CD4-positive, alpha-beta T cell treated with Interleukin-4 for 1 hour (primary cell): Measurements from ENCODE around the gene PCDHB7.
"Not testable (repeated sequence)": the region's sequence is repeated elsewhere in the genome, so short reads cannot be mapped to it uniquely, and the experiment has no call there.

Source experiments
- DNase-seq, 2 donors: peaks; one replicate each; pipeline ENCODE4 v3.0.0-alpha.2; 2020 to 2022

Gene PCDHB7

DNA sequence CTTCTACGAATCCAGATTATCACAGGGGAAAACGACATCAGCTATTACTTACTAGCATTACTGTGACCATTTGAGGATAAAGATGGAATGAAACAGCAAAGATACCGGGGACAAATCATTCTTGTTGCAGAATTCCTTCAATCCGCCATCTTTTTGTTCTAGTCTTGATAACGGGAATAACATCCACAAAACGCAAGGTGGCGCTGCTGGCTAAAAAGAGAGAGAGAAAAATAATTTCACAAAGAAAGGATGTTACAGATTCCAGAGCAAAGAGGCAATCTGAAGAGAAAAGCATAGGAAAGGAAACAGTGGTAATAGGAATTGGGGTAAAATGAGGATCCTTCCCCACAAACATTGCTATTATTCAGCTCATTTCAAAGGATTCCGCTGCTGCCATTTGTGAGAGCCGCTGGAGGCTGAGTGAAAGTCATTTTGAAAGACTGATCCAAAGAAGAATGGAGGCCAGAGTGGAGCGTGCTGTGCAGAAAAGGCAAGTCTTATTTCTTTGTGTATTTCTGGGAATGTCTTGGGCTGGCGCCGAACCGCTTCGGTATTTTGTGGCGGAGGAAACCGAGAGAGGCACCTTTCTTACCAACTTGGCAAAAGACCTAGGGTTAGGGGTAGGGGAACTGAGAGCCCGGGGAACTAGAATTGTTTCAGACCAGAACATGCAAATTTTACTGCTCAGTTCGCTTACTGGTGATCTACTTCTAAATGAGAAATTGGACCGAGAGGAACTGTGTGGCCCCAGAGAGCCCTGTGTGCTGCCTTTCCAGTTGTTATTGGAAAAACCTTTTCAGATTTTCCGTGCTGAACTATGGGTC is at the start of gene PCDHB7:
PCDHB7 (plus strand) TSS at position 264 of the 824 bp plus-strand sequence; CDS start at position 456, 192 bp downstream.
- peak in 1 of 2 donors; percentile 18 for DNase-seq

DNA sequence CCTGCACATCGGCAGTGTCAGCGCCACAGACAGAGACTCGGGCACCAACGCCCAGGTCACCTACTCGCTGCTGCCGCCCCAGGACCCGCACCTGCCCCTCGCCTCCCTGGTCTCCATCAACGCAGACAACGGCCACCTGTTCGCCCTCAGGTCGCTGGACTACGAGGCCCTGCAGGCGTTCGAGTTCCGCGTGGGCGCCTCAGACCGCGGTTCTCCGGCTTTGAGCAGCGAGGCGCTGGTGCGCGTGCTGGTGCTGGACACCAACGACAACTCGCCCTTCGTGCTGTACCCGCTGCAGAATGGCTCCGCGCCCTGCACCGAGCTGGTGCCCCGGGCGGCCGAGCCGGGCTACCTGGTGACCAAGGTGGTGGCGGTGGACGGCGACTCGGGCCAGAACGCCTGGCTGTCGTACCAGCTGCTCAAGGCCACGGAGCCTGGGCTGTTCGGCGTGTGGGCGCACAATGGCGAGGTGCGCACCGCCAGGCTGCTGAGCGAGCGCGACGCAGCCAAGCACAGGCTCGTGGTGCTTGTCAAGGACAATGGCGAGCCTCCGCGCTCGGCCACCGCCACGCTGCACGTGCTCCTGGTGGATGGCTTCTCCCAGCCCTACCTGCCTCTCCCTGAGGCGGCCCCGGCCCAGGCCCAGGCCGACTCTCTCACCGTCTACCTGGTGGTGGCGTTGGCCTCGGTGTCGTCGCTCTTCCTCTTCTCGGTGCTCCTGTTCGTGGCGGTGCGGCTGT is 48.9 kb upstream of the PCDHB7 start:
- DNase-seq, result not testable (repeated sequence)

DNA sequence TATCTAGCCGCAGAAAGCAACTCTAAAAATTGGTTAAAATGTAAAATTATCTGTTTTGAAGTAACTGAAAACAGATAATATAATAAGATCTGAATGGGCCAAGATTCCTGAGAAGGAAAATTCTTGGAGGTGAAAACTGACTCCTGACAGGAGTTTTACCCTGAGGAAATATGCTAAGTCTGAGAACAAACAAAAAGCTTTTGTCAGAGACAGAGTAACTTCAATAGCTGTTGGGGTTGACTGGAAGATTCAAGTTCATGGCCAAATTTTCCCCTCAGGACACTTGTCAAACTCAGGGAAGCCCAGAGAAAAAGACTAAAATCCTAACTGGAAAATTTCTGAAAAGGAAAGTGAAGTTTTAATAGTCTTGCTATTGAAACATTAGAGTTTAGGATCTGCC is 45.1 kb upstream of the PCDHB7 start:
- DNase-seq, result no peak

DNA sequence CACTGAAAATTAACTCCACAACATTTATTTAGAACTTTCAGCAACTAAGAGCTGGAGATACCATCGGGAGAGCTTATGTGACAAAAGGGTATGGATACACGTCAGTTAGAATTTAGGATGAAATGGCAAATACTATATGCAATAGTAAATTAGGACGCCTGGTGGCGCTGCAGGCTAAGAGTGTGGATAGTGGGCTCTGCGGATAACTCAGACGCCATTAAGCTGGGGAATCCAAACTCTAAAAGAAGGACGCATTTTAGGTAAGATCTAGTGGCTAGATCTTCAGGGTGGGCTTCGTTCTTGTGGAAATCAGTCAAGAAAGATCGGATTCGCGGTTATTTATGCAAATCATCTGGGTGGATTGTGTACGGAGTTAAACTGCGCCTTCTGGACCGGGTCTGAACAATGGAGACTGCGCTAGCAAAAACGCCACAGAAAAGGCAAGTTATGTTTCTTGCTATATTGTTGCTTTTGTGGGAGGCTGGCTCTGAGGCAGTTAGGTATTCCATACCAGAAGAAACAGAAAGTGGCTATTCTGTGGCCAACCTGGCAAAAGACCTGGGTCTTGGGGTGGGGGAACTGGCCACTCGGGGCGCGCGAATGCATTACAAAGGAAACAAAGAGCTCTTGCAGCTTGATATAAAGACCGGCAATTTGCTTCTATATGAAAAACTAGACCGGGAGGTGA is 37.3 kb upstream of the PCDHB7 start, which contains the start of gene PCDHB5:
PCDHB5 (plus strand) TSS at position 177 of the 688 bp plus-strand sequence; CDS start at position 406, 229 bp downstream.
- no peak for DNase-seq

DNA sequence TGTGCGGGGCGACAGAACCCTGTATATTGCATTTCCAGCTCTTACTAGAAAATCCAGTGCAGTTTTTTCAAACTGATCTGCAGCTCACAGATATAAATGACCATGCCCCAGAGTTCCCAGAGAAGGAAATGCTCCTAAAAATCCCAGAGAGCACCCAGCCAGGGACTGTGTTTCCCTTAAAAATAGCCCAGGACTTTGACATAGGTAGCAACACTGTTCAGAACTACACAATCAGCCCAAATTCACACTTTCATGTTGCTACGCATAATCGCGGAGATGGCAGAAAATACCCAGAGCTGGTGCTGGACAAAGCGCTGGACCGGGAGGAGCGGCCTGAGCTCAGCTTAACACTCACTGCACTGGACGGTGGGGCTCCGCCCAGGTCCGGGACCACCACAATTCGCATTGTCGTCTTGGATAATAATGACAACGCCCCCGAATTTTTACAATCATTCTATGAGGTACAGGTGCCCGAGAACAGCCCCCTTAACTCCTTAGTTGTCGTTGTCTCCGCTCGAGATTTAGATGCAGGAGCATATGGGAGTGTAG is 36.7 kb upstream of the PCDHB7 start:
- no peak for DNase-seq

DNA sequence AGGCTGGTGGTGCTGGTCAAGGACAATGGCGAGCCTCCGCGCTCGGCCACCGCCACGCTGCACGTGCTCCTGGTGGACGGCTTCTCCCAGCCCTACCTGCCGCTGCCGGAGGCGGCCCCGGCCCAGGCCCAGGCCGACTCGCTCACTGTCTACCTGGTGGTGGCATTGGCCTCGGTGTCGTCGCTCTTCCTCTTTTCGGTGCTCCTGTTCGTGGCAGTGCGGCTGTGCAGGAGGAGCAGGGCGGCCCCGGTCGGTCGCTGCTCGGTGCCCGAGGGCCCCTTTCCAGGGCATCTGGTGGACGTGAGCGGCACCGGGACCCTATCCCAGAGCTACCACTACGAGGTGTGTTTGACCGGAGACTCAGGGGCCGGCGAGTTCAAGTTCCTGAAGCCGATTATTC is 35.1 kb upstream of the PCDHB7 start:
- DNase-seq, result not testable (repeated sequence)

DNA sequence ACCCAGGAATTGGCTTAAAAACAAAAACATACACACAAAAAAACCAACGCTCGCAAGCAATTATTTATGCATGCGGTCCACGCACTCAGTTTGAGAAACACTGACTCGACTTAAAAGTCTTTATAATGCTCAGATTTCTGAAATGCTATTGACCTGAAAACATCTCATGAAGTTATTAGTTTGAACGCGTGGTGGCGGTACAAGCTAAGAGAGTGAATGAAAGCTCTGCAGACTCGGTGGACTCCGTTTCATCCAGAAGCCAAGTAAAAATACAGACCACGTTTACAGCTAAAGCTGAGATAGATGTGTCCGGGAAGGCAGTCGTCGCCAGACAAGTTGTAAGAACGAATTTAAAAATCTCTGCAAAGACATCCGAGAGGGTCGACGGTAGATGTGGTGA is 22.6 kb upstream of the PCDHB7 start, which contains the start of gene PCDHB6:
PCDHB6 (plus strand) TSS at position 246 of the 400 bp plus-strand sequence. CDS start 201 bp downstream, outside the sequence.
- DNase-seq, result no peak

DNA sequence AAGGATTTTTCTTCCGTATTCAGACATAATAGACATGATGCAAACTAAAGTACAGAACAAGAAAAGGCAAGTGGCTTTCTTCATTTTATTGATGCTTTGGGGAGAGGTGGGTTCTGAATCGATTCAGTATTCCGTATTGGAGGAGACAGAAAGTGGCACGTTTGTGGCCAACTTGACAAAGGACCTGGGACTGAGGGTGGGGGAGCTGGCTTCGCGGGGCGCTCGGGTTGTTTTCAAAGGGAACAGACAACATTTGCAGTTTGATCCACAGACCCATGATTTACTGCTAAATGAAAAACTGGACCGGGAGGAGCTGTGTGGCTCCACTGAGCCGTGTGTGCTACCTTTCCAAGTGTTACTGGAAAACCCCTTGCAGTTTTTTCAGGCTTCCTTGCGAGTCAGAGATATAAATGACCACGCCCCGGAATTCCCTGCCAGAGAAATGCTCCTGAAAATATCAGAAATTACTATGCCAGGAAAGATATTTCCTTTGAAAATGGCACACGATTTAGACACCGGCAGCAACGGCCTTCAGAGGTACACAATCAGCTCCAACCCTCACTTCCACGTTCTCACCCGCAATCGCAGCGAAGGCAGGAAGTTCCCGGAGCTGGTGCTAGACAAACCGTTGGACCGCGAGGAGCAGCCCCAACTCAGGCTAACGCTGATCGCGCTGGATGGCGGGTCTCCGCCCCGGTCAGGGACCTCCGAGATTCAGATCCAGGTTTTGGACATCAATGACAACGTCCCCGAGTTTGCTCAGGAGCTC is 22.0 kb upstream of the PCDHB7 start:
- no peak for DNase-seq

DNA sequence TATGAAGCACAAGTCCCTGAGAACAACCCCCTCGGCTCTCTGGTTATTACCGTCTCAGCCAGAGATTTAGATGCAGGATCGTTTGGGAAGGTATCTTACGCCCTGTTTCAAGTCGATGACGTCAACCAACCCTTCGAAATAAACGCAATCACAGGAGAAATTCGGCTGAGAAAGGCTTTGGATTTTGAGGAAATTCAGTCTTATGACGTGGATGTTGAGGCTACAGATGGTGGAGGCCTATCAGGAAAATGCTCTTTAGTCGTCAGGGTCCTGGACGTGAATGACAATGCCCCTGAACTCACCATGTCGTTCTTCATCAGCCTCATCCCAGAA is 21.5 kb upstream of the PCDHB7 start:
- no peak for DNase-seq

DNA sequence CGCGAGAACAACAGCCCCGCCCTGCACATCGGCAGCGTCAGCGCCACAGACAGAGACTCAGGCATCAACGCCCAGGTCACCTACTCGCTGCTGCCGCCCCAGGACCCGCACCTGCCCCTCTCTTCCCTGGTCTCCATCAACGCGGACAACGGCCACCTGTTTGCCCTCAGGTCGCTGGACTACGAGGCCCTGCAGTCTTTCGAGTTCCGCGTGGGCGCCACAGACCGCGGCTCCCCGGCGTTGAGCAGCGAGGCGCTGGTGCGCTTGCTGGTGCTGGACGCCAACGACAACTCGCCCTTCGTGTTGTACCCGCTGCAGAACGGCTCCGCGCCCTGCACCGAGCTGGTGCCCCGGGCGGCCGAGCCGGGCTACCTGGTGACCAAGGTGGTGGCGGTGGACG is 20.8 kb upstream of the PCDHB7 start:
- not testable (repeated sequence) for DNase-seq

DNA sequence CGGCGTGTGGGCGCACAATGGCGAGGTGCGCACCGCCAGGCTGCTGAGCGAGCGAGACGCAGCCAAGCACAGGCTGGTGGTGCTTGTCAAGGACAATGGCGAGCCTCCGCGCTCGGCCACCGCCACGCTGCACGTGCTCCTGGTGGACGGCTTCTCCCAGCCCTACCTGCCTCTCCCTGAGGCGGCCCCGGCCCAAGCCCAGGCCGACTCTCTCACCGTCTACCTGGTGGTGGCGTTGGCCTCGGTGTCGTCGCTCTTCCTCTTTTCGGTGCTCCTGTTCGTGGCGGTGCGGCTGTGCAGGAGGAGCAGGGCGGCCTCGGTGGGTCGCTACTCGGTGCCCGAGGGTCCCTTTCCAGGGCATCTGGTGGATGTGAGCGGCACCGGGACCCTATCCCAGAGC is 20.3 kb upstream of the PCDHB7 start:
- not testable (repeated sequence) for DNase-seq

DNA sequence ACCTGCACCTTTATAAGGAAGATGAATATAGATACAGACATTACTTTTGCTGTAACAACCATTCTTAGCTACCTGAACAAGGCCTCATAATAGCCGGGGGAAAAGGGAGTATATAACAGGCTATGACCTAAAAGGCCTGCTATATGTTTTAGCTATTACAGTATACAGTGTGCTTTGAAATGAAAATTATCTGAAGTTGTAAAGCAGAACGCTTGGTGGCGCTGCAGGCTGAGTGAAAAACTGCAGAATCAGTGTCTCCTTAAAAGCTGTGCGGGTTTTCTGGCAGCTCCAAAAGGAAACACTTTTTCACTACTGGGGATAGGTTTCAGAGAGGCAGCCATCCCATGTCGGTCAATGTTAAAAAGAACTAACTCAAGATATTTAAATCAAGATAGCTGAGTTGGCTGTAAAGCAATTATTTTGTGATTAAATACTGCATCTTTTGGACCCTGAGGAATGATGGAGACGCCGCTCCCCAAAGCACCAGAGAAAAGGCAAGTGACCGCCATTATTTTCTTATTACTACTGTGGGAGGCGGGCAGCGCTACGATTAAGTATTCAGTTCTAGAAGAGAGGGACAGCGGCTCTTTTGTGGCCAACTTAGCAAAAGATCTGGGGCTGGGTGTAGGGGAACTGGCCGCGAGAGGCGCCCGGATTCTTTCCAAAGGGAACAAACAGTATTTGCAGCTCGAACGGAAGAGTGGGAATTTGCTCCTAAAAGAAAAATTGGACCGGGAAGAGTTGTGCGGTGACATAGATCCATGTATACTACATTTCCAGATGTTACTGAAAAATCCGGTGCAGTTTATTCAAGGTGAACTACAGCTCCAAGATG is 16.7 kb upstream of the PCDHB7 start:
- no peak for DNase-seq

DNA sequence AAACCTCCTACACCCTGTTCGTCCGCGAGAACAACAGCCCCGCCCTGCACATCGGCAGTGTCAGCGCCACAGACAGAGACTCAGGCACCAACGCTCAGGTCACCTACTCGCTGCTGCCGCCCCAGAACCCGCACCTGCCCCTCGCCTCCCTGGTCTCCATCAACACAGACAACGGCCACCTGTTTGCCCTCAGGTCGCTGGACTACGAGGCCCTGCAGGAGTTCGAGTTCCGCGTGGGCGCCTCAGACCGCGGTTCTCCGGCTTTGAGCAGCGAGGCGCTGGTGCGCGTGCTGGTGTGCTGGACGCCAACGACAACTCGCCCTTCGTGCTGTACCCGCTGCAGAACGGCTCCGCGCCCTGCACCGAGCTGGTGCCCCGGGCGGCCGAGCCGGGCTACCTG is 15.1 kb upstream of the PCDHB7 start:
- not testable (repeated sequence) for DNase-seq

DNA sequence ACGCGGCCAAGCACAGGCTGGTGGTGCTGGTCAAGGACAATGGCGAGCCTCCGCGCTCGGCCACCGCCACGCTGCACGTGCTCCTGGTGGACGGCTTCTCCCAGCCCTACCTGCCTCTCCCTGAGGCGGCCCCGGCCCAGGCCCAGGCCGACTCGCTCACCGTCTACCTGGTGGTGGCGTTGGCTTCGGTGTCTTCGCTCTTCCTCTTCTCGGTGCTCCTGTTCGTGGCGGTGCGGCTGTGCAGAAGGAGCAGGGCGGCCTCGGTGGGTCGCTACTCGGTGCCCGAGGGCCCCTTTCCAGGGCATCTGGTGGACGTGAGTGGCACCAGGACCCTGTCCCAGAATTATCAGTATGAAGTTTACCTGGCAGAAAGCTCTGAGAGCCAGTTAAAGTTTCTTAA is 14.5 kb upstream of the PCDHB7 start:
- DNase-seq, result not testable (repeated sequence)

DNA sequence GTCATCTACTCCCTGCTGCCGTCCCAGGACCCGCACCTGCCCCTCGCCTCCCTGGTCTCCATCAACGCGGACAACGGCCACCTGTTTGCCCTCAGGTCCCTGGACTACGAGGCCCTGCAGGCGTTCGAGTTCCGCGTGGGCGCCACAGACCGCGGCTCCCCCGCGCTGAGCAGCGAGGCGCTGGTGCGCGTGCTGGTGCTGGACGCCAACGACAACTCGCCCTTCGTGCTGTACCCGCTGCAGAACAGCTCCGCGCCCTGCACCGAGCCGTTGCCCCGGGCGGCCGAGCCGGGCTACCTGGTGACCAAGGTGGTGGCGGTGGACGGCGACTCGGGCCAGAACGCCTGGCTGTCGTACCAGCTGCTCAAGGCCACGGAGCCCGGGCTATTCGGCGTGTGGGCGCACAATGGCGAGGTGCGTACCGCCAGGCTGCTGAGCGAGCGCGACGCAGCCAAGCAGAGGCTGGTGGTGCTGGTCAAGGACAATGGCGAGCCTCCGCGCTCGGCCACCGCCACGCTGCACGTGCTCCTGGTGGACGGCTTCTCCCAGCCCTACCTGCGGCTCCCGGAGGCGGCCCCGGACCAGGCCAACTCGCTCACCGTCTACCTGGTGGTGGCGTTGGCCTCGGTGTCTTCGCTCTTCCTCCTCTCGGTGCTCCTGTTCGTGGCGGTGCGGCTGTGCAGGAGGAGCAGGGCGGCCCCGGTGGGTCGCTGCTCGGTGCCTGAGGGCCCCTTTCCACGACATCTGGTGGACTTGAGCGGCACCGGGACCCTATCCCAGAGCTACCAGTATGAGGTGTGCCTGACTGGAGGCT is 2.1 kb downstream of the PCDHB7 start:
- DNase-seq, result not testable (repeated sequence)

DNA sequence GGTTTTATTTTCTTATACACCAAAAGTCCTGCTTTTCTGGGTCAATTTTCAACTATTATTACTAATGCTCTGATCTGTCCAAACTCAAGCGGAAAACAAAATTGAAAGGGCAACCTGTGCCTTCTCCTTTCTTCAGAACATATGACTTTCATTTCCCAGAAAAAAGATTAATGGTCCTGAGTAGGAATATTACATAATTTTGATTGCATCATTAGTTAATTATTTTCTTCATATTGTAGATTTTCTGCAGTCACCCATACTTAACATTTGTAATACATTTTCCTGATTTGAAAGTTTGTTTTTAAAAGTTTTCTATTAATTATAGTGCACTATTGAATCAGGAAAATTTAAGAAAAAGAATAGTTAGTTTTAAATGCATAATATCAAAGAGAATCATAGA is 3.5 kb downstream of the PCDHB7 start:
- no peak for DNase-seq

DNA sequence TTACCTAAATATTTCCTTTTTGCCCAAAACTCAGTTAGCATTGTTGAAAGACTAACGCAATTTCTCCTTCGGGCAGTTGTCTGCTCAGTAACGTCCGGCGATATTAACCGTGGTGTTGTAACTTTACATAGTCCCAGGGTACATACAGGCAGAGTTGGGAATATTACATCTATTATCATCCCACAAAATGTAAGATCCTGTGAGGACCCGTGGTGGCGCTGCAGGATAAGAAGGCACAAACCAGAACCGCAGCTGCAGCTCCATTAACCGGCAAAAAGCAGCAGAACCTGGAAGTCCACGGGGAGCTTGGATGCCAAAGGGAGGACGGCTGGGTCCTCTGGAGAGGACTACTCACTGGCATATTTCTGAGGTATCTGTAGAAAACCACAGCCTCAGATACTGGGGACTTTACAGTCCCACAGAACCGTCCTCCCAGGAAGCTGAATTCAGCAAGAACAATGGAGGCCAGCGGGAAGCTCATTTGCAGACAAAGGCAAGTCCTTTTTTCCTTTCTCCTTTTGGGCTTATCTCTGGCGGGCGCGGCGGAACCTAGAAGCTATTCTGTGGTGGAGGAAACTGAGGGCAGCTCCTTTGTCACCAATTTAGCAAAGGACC is 5.2 kb downstream of the PCDHB7 start, which contains the start of gene PCDHB8:
PCDHB8 (plus strand) TSS at position 214 of the 615 bp plus-strand sequence; CDS start at position 459, 245 bp downstream.
- not testable (repeated sequence) for DNase-seq

DNA sequence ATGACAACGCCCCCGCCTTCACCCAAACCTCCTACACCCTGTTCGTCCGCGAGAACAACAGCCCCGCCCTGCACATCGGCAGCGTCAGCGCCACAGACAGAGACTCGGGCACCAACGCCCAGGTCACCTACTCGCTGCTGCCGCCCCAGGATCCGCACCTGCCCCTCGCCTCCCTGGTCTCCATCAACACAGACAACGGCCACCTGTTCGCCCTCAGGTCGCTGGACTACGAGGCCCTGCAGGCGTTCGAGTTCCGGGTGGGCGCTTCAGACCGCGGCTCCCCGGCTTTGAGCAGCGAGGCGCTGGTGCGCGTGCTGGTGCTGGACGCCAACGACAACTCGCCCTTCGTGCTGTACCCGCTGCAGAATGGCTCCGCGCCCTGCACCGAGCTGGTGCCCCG is 6.9 kb downstream of the PCDHB7 start:
- DNase-seq, result not testable (repeated sequence)

DNA sequence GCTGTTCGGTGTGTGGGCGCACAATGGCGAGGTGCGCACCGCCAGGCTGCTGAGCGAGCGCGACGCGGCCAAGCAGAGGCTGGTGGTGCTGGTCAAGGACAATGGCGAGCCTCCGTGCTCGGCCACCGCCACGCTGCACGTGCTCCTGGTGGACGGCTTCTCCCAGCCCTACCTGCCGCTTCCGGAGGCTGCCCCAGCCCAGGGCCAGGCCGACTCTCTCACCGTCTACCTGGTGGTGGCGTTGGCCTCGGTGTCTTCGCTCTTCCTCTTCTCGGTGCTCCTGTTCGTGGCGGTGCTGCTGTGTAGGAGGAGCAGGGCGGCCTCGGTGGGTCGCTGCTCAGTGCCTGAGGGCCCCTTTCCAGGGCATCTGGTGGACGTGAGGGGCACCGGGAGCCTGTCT is 7.4 kb downstream of the PCDHB7 start:
- DNase-seq, result not testable (repeated sequence)

DNA sequence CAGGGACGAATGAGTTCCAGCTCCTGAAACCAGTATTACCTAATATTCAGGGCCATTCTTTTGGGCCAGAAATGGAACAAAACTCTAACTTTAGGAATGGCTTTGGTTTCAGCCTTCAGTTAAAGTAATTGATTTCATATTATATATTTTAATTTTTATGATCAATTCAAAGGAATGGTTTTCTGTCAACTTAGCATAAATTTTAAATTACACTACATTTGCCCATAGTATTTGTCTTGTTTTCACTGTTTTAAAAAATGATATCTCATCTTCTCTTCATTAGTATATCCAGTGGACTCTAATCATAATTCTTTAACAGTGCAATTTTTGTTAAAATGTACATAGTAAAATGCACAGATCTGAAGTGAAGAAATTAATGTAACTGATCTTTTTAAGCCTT is 7.9 kb downstream of the PCDHB7 start:
- DNase-seq, result no peak
